Epithelial cell of proximal tubule (primary cell): ENCODE measurements around the gene DYNC2I2. TPM values are rescaled to one million over a fixed set of nuclear protein-coding genes. Genes with fewer than 3 reads are reported as not detected.
"Not testable (repeated sequence)": the region's sequence is repeated elsewhere in the genome, so short reads cannot be mapped to it uniquely, and the experiment has no call there.

Experiments used
- DNase-seq: peaks from one replicate; pipeline ENCODE4 v3.0.0-alpha.2; 2011; ENCODE audit warnings: low read depth
- H3K4me3 ChIP-seq: 2 replicates; pipeline ENCODE4 v1.5.1; 2011; ENCODE audit warnings: low read depth, mild to moderate bottlenecking, low read length
- total RNA-seq: library from RNA; depleted of rRNA; stranded (reverse); fragments of >200 nt; gene quantifications from 2 replicates; pipeline ENCODE4 v1.2.3, GENCODE V29; 2015
- TF ChIP-seq, protein P1 (sequence below): conservative IDR thresholded peaks from 2 replicates; pipeline ENCODE4 v1.5.1; 2012; ENCODE audit warnings: low read depth, mild to moderate bottlenecking, low read length

The DYNC2I2 gene
- total RNA-seq, 1 donor from 2014 or later, result 121 TPM

DNA sequence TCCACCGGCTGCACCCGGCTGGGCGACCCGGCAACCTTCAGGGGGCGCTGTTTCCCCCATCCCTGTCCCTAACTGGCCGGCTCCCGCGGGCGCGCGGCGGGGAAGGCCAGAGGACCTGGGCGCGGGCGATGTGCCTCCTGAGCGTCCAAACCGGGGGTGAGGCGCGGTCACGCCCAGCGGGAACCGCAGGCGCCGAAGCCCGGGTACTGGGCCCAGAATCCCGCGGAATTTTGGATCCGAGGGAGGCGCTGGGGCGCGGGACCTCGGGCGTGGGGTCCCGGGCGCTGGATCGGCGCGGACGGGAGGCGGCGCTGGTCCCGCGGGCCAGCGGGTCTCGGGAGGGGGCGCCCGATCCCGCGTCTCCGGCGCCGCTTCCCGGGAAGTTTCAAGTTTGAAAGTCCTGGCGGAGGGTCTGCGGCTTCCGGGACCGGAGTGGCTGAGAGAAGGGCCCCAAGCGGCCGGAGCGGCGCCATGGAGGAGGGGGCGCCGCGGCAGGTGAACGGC lies 45.9 kb upstream of the DYNC2I2 start, which contains the start of gene PKN3:
Gene PKN3 (plus strand): TSS at position 59 of the 504 bp plus-strand sequence. CDS start 413 bp downstream, at position 472.
- H3K4me3 ChIP-seq, result peak within 1 kb of the TSS; percentile 79
- TF ChIP-seq, protein P1, sequence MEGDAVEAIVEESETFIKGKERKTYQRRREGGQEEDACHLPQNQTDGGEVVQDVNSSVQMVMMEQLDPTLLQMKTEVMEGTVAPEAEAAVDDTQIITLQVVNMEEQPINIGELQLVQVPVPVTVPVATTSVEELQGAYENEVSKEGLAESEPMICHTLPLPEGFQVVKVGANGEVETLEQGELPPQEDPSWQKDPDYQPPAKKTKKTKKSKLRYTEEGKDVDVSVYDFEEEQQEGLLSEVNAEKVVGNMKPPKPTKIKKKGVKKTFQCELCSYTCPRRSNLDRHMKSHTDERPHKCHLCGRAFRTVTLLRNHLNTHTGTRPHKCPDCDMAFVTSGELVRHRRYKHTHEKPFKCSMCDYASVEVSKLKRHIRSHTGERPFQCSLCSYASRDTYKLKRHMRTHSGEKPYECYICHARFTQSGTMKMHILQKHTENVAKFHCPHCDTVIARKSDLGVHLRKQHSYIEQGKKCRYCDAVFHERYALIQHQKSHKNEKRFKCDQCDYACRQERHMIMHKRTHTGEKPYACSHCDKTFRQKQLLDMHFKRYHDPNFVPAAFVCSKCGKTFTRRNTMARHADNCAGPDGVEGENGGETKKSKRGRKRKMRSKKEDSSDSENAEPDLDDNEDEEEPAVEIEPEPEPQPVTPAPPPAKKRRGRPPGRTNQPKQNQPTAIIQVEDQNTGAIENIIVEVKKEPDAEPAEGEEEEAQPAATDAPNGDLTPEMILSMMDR, result peak; percentile 72
- DNase-seq, result no peak

DNA sequence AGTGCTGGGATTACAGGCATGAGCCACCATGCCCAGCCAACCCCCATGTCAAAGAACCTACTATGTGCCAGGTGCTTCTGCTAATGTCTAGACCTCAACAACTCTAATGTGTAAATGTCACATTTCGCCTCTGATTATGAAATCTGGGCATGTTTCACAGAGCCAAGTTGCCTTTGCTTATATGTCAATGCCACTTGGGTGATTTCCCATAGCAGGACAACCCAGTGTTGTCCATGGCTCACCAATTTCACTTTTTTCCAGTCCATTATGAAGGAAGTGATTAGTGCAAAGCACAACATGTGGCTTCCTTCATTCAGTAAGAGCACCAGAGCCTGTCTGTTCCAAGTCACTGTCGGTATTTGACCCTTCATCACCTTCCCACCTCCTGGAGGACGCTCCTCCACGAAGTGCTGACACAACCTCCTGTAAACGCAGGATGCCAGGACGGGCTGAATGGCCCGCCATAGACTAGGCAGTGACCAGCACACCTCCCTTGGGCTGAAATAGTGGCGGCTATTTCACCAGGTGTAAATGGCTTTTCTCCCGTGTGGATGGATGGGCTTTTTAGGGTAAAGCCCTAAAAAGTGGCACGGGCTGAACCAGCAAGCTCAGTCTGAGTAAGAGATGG lies 44.7 kb upstream of the DYNC2I2 start:
- no peak for DNase-seq
- TF ChIP-seq, protein P1, result no peak
- H3K4me3 ChIP-seq, result no peak overlapping the region

DNA sequence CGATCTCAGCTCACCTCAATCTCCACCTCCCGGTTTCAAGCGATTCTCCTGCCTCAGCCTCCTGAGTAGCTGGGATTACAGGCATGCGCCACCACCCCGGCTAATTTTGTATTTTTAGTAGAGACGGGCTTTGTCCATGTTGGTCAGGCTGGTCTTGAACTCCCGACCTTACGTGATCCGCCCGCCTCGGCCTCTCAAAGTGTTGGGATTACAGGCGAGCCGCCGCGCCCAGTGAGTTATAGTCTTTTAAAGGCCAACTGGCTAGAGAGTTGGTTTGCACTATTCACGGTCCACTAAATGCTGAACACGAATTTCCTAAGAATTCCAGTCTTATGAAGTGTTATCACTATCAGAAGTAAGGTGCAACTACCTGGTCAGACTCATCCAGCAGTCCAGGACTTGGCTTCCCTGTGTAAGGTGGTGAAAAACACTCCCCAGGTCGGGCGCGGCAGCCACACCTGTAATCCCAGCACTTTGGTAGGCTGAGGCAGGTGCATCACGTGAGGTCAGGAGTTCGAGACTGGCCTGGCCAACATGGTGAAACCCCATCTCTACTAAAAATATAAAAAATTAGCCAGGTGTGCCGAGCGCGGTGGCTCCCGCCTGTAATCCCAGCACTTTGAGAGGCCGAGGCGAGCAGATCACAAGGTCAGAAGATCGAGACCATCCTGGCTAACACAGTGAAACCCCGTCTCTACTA lies 42.6 kb upstream of the DYNC2I2 start:
- not testable (repeated sequence) for H3K4me3 ChIP-seq, DNase-seq

DNA sequence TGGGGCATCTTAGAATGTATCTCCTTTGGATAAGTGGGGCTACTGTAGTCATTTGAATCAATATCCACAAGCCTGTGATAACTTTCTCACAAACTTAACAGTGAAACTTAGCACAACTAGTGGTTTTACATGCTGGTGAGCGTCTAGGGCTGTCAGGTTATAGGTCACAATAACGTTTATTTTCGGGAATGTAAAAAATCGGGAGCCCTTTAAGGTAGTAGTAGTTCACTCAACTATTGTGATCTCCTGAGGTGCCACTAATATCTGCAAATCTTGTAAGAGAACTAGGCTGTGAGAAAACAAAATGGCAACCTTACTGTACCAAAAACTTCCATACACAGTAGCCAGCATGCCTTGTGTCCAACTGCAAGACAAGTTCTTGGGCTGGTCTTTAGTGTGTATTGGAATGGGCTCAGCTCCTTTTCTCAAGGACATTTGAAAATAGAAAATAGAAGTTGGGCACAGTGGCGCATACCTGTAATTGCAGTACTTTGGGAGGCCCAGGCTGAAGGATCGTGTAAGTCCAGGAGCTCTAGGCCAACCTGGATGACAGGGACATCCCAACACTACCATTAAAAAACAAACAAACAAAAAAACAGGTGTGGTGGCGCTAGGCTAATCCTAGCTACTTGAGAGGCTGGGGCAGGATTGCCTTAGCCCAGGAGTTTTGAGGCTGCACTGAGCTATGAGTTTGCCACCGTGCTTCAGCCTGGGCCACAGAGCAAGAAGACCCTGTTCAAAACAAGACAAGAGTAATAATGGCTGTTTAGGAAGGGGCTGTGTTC lies 40.5 kb upstream of the DYNC2I2 start:
- DNase-seq, result no peak
- TF ChIP-seq, protein P1, result no peak

DNA sequence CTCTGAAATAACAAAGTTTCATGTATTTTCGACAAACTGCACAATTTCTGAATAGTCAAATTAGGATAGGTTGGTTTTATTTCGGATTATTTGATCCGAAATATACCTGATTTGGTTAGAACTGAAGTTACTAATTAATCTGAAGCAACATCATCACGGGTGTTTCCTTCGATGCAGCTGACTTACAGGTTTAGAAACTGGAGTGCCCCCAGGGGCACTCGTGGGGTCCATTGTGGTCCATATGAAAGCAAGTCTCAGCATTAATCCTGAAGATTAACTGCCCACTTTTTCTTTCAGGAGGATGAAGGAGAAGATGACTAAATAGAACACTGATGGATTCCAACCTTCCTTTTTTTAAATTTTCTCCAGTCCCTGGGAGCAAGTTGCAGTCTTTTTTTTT lies 37.7 kb upstream of the DYNC2I2 start:
- no peak for DNase-seq
- TF ChIP-seq, protein P1, result no peak
- no peak overlapping the region for H3K4me3 ChIP-seq

More for the DNA sequence above, 40.5 kb upstream of the DYNC2I2 start:
- H3K4me3 ChIP-seq, result no peak overlapping the region

DNA sequence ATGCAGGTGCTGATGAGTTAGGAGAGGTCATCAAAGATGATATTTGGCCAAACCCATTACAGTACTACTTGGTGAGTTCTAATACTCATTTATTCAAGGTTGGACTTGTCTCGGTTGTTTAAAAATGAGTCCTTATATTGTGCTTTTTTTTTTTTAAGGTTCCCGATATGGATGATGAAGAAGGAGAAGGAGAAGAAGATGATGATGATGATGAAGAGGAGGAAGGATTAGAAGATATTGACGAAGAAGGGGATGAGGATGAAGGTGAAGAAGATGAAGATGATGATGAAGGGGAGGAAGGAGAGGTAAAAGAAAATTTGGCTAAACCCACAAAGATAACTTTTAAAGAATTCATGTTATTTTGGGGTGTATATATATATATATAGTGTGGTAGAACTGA lies 37.1 kb upstream of the DYNC2I2 start:
- not testable (repeated sequence) for H3K4me3 ChIP-seq, DNase-seq

DNA sequence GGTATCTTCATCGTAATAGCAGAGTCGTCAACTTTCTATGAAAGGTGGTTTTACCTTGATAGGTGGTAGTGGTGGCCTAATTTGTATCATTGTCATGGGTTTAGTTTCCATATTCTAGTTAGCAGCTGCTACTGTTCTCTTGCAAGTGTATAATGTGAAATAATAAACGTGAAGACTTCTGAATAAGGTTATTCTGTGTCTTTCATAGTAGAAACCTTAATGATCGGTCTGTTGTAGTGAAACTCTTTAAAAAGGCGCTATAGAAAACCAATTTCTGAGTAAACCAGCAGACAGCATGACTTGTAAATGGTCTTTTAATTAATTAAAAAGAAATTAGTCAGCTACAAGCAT lies 34.0 kb upstream of the DYNC2I2 start:
- peak overlapping the region; percentile 80 for H3K4me3 ChIP-seq
- TF ChIP-seq, protein P1, result no peak
- no peak for DNase-seq
